ENCODE measurements around the gene GARIN1A. TPM values are rescaled to one million over a fixed set of nuclear protein-coding genes. Genes with fewer than 3 reads are reported as not detected.
A peak's percentile ranks its signal among the peaks of the same experiment; 100 is the strongest.

Gene GARIN1A
- total RNA-seq, 6 experiments from 2014 or later: 0.40 to 1.6 (median 1.2) TPM

GRCh38 chr7:128694738-128695137 is 22.6 kb downstream of the GARIN1A start:
- TF ChIP-seq CTCF (IDR thresholded peaks at IDR 0.05): no peak
- Mint-ChIP-seq H3K4me3 (no peak overlapping the region), H3K27me3 (ENCODE audit: insufficient read depth) (peaks cover 15% of the 10 kb centered on the region), H3K36me3 (ENCODE audit: low read depth) (no peaks in the 10 kb centered on the region), H3K9me3 (no peaks in the 10 kb centered on the region), H3K4me1 (ENCODE audit: low read depth) (peaks cover 16% of the 10 kb centered on the region), H3K27ac (no peak overlapping the region)
- DNase-seq: no peak

GRCh38 chr7:128697302-128697905 is 25.3 kb downstream of the GARIN1A start:
- DNase-seq: peak; percentile 61
- H3K27ac Mint-ChIP-seq: peak overlapping the region; percentile 83
- no peaks in the 10 kb centered on the region for H3K36me3 Mint-ChIP-seq (ENCODE audit: low read depth)
- H3K4me3 Mint-ChIP-seq: peak overlapping the region; percentile 97
- peaks cover 19% of the 10 kb centered on the region for H3K27me3 Mint-ChIP-seq (ENCODE audit: insufficient read depth)
- peaks cover 16% of the 10 kb centered on the region for H3K4me1 Mint-ChIP-seq (ENCODE audit: low read depth)
- no peaks in the 10 kb centered on the region for H3K9me3 Mint-ChIP-seq
- TF ChIP-seq CTCF (IDR thresholded peaks at IDR 0.05): peak; percentile 65

- Mint-ChIP-seq H3K4me1 (ENCODE audit: low read depth) (peaks cover 28% of the 10 kb centered on the region), H3K27ac (no peak overlapping the region)
Measured at GRCh38 chr7:128699196-128699712, 27.2 kb downstream of the GARIN1A start.

GRCh38 chr7:128699895-128700294 is 27.8 kb downstream of the GARIN1A start:
- H3K4me1 Mint-ChIP-seq (ENCODE audit: low read depth): peaks cover 30% of the 10 kb centered on the region
- no peak for TF ChIP-seq CTCF (IDR thresholded peaks at IDR 0.05)
- H3K36me3 Mint-ChIP-seq (ENCODE audit: low read depth): no peaks in the 10 kb centered on the region
- peaks cover 19% of the 10 kb centered on the region for H3K27me3 Mint-ChIP-seq (ENCODE audit: insufficient read depth)
- H3K27ac Mint-ChIP-seq: no peak overlapping the region
- no peak for DNase-seq
- no peak overlapping the region for H3K4me3 Mint-ChIP-seq
- no peaks in the 10 kb centered on the region for H3K9me3 Mint-ChIP-seq

More at GRCh38 chr7:128699196-128699712, 27.2 kb downstream of the GARIN1A start:
- H3K27me3 Mint-ChIP-seq (ENCODE audit: insufficient read depth): peaks cover 19% of the 10 kb centered on the region
- no peaks in the 10 kb centered on the region for H3K36me3 Mint-ChIP-seq (ENCODE audit: low read depth)
- DNase-seq: no peak
- no peaks in the 10 kb centered on the region for H3K9me3 Mint-ChIP-seq
- H3K4me3 Mint-ChIP-seq: no peak overlapping the region
- TF ChIP-seq CTCF (IDR thresholded peaks at IDR 0.05): no peak

- H3K4me3 Mint-ChIP-seq: no peak overlapping the region
- no peak for TF ChIP-seq CTCF (IDR thresholded peaks at IDR 0.05)
Measured at GRCh38 chr7:128701062-128701785, 29.1 kb downstream of the GARIN1A start.

More at GRCh38 chr7:128701062-128701785, 29.1 kb downstream of the GARIN1A start:
- Mint-ChIP-seq H3K9me3 (no peaks in the 10 kb centered on the region), H3K27ac (no peak overlapping the region), H3K27me3 (ENCODE audit: insufficient read depth) (peaks cover 19% of the 10 kb centered on the region), H3K4me1 (ENCODE audit: low read depth) (peaks cover 42% of the 10 kb centered on the region), H3K36me3 (ENCODE audit: low read depth) (no peaks in the 10 kb centered on the region)
- DNase-seq: no peak

All from HFFc6 (cell line).